ENCODE measurements around the gene E2F2.

- TF ChIP-seq CTCF (conservative IDR thresholded peaks at IDR 0.05) (no peak), ZFX (IDR thresholded peaks at IDR 0.05) (no peak)
Measured at GRCh38 chr1:23489842-23490241, 41.2 kb downstream of the E2F2 start.
